OCI-M1 (cell line): ENCODE measurements around the gene SERPINE1.
"Not testable (repeated sequence)": the region's sequence is repeated elsewhere in the genome, so short reads cannot be mapped to it uniquely, and the experiment has no call there.

ENCODE experiments used
- DNase-seq: peaks from one replicate; lab custom pipeline; 2025; lab: John Stamatoyannopoulos, UW

SERPINE1 gene

GRCh38 chr7:101124376-101125056, 2.4 kb upstream of the SERPINE1 start:
- peak; percentile 90 for DNase-seq

GRCh38 chr7:101125989-101126650, 784 bp upstream of the SERPINE1 start:
- DNase-seq, result no peak

GRCh38 chr7:101127460-101128039, 646 bp downstream of the SERPINE1 start:
- no peak for DNase-seq

GRCh38 chr7:101128040-101128834, 1.3 kb downstream of the SERPINE1 start:
- no peak for DNase-seq

- no peak for DNase-seq
Measured at GRCh38 chr7:101129603-101130117, 2.8 kb downstream of the SERPINE1 start.

GRCh38 chr7:101132626-101133600, 6.0 kb downstream of the SERPINE1 start:
- not testable (repeated sequence) for DNase-seq

- no peak for DNase-seq
Measured at GRCh38 chr7:101133621-101134398, 6.9 kb downstream of the SERPINE1 start.

- peak; percentile 69 for DNase-seq
Measured at GRCh38 chr7:101134399-101134980, 7.6 kb downstream of the SERPINE1 start.

GRCh38 chr7:101137651-101138212, 10.8 kb downstream of the SERPINE1 start:
- no peak for DNase-seq

- DNase-seq, result peak; percentile 99
Measured at GRCh38 chr7:101138213-101138870, 11.4 kb downstream of the SERPINE1 start.

- no peak for DNase-seq
Measured at GRCh38 chr7:101140339-101140699, 13.4 kb downstream of the SERPINE1 start.

- DNase-seq, result no peak
Measured at GRCh38 chr7:101140746-101141382, 14.0 kb downstream of the SERPINE1 start.

GRCh38 chr7:101151908-101152651, 25.2 kb downstream of the SERPINE1 start:
- DNase-seq, result peak; percentile 36

GRCh38 chr7:101153969-101154692, 27.2 kb downstream of the SERPINE1 start, which contains the start of gene AP1S1:
Gene AP1S1, plus strand, starts transcription at chr7:101154476. Its CDS starts 39 bp downstream, at chr7:101154515.
- peak; percentile 99 for DNase-seq

GRCh38 chr7:101154693-101155102, 27.8 kb downstream of the SERPINE1 start:
- no peak for DNase-seq

- DNase-seq, result no peak
Measured at GRCh38 chr7:101155303-101155702, 28.4 kb downstream of the SERPINE1 start.

GRCh38 chr7:101156277-101156676, 29.4 kb downstream of the SERPINE1 start:
- DNase-seq, result no peak
